HepG2 (cell line): ENCODE results near the gene PLA2G12A. TPM values are rescaled to one million over a fixed set of nuclear protein-coding genes. Genes with fewer than 3 reads are reported as not detected.
A peak's percentile ranks its signal among the peaks of the same experiment; 100 is the strongest.

ENCODE experiments used
- ATAC-seq: fragments of 200-7000 bp; cut with Tn5 transposase; 3 replicates; pipeline ENCODE4 v1.9.1; 2020; ENCODE audit warnings: mild to moderate bottlenecking, moderate library complexity
- Bru-seq: library from RNA; stranded (reverse); fragments of 400-500 nt; gene quantifications from one replicate; lab custom pipeline; 2021; lab: Mats Ljungman, UMichigan
- BruChase-seq, 2 experiments: library from RNA; stranded (reverse); fragments of 400-500 nt; gene quantifications; one replicate each; lab custom pipeline; 2021; lab: Mats Ljungman, UMichigan
- BruUV-seq: library from RNA; stranded (reverse); fragments of 400-500 nt; replicated peaks from 2 replicates; lab custom pipeline; 2021; lab: Mats Ljungman, UMichigan
- CTCF ChIA-PET: fragments of 300-600 bp; formaldehyde crosslinking; extraction: SDS; loops from one replicate; lab custom pipeline; 2021; ENCODE audit warnings: low total read pairs, inconsistent platforms, low intra/inter-chr PET ratio; lab: Yijun Ruan, JAX
- POLR2A ChIA-PET: fragments of 350-600 bp; sonication (Branson Sonifier 250); formaldehyde crosslinking; loops from one replicate; lab custom pipeline; 2020; ENCODE audit warnings: antibody characterized with exemption, inconsistent platforms; lab: Yijun Ruan, JAX
- DNase-seq: peaks from one replicate; pipeline ENCODE4 v3.0.0-alpha.2; 2015; ENCODE audit warnings: low spot score
- FAIRE-seq: peaks from 3 replicates; lab custom pipeline; 2011; peaks lifted over from hg19 to GRCh38; lab: Jason Lieb, UNC
- H2AFZ ChIP-seq: one replicate; pipeline ENCODE4 v1.6.1; 2011; ENCODE audit warnings: low read length, inconsistent platforms
- H3K27ac ChIP-seq: fragments of 300-600 bp; 3 replicates; pipeline ENCODE4 v1.8.0; 2011; ENCODE audit warnings: mixed run types, mild to moderate bottlenecking, mixed read lengths, low read length, inconsistent platforms; ENCODE audit not compliant: insufficient read depth; ENCODE audit errors: extremely low read length
- H3K27me3 ChIP-seq, 2 experiments: fragments of 200-600 bp in 1 of 2; 2 replicates in 1 of 2; 3 replicates in 1 of 2; pipeline versions ENCODE4 v1.6.0 to v1.8.0; 2011; ENCODE audit warnings: low read length in 2 of 2, mild to moderate bottlenecking in 2 of 2, moderate library complexity in 2 of 2, inconsistent platforms in 1 of 2; ENCODE audit not compliant: insufficient read depth in 2 of 2, control insufficient read depth in 1 of 2
- H3K36me3 ChIP-seq, 2 experiments: fragments of 200-600 bp in 1 of 2; replicated peaks in 1 of 2; 2 replicates in 1 of 2; 3 replicates in 1 of 2; pipeline versions ENCODE4 v1.5.1 to v1.8.0; 2011; ENCODE audit warnings: low read length in 2 of 2, inconsistent platforms in 1 of 2; ENCODE audit not compliant: insufficient read depth in 2 of 2, control insufficient read depth in 1 of 2
- H3K4me1 ChIP-seq: 2 replicates; pipeline ENCODE4 v1.5.1; 2012; ENCODE audit warnings: low read length, inconsistent platforms; ENCODE audit not compliant: insufficient read depth
- H3K4me2 ChIP-seq: 2 replicates; pipeline ENCODE4 v1.6.0; 2011; ENCODE audit warnings: low read depth, low read length, inconsistent platforms
- H3K4me3 ChIP-seq, 3 experiments: fragments of 200-600 bp in 1 of 3; sonication (generic), shearing (Covaris generic) in 1 of 3; replicated peaks in 1 of 3; 2 replicates each; pipeline ENCODE4 v1.5.1; 2011 to 2016; ENCODE audit warnings: low read length in 3 of 3, inconsistent platforms in 2 of 3, low read depth in 2 of 3, mild to moderate bottlenecking in 2 of 3, control low read depth in 1 of 3, mixed read lengths in 1 of 3; ENCODE audit not compliant: insufficient read depth in 1 of 3
- H3K79me2 ChIP-seq: one replicate; pipeline ENCODE4 v1.6.1; 2011; ENCODE audit warnings: low read length, inconsistent platforms; ENCODE audit not compliant: insufficient read depth
- H3K9ac ChIP-seq: 2 replicates; pipeline ENCODE4 v1.6.0; 2011; ENCODE audit warnings: mild to moderate bottlenecking, low read depth, low read length, inconsistent platforms; ENCODE audit not compliant: insufficient read depth
- H3K9me3 ChIP-seq: 2 replicates; pipeline ENCODE4 v1.5.1; 2012; ENCODE audit warnings: mild to moderate bottlenecking, low read length
- H4K20me1 ChIP-seq: 2 replicates; pipeline ENCODE4 v1.6.0; 2011; ENCODE audit warnings: inconsistent platforms, mild to moderate bottlenecking, low read length, moderate library complexity; ENCODE audit not compliant: insufficient read depth
- BRD4 ChIP-seq: sonication (generic); formaldehyde crosslinking; IDR thresholded peaks from 2 replicates; pipeline ENCODE4 v1.4.0; 2020; ENCODE audit warnings: missing genetic modification reagents
- CCAR2 ChIP-seq: fragments of 200-400 bp; formaldehyde crosslinking; optimal IDR thresholded peaks from 2 replicates; pipeline ENCODE3; 2018; ENCODE audit warnings: low read depth, mild to moderate bottlenecking, low read length, moderate library complexity
- GATAD1 ChIP-seq: IDR thresholded peaks from 2 replicates; pipeline ENCODE4 v1.6.1; 2016; ENCODE audit warnings: missing genetic modification reagents, missing compliant biosample characterization
- NONO ChIP-seq, 2 experiments: fragments of 450-650 bp in 1 of 2; sonication (generic) in 1 of 2; formaldehyde crosslinking in 1 of 2; IDR thresholded peaks in 1 of 2; conservative IDR thresholded peaks in 1 of 2; 2 replicates each; pipeline versions ENCODE4 v1.6.1 to v1.8.0; 2017 to 2022; ENCODE audit warnings: mild to moderate bottlenecking in 1 of 2, missing genetic modification reagents in 1 of 2, moderate library complexity in 1 of 2
- POGZ ChIP-seq: sonication (generic); formaldehyde crosslinking; IDR thresholded peaks from 2 replicates; pipeline ENCODE4 v1.4.0; 2020; ENCODE audit warnings: mild to moderate bottlenecking, missing genetic modification reagents
- RFXANK ChIP-seq: IDR thresholded peaks from 2 replicates; pipeline ENCODE4 v1.6.1; 2016
- SRY ChIP-seq: sonication (generic); formaldehyde crosslinking; IDR thresholded peaks from 2 replicates; pipeline ENCODE4 v1.8.0; 2022; ENCODE audit warnings: mild to moderate bottlenecking, missing genetic modification reagents
- THYN1 ChIP-seq: sonication (generic); formaldehyde crosslinking; IDR thresholded peaks from 2 replicates; pipeline ENCODE4 v1.8.1; 2023; ENCODE audit warnings: low read depth, mild to moderate bottlenecking, moderate library complexity, missing genetic modification reagents, borderline replicate concordance
- ZNF788 ChIP-seq: sonication (generic); formaldehyde crosslinking; IDR thresholded peaks from 2 replicates; pipeline ENCODE4 v1.5.0; 2020; ENCODE audit warnings: mild to moderate bottlenecking, missing genetic modification reagents, borderline replicate concordance
- ZSCAN31 ChIP-seq: sonication (generic); formaldehyde crosslinking; IDR thresholded peaks from 2 replicates; pipeline ENCODE4 v1.5.0; 2020; ENCODE audit warnings: low read depth, mild to moderate bottlenecking, missing genetic modification reagents
- WGBS: methylation state at CpG from one replicate; pipeline ENCODE4 v1.1.6; 2017; ENCODE audit warnings: low lambda C conversion rate; 5-methylcytosine and 5-hydroxymethylcytosine counted together
- in situ Hi-C: cut with HindIII; loops from 2 replicates; pipeline ENCODE4 v1.10.0; 2017; ENCODE audit warnings: low pct_unique_long_range_greater_than_20kb; ENCODE audit not compliant: extremely low pct_ligation_motif_present
- intact Hi-C: fragments of 100-400 bp; cut with micrococcal nuclease; formaldehyde crosslinking; loops from one replicate; pipeline ENCODE4 v1.10.0; 2022; ENCODE audit not compliant: unreplicated experiment
- long read RNA-seq, 2 experiments: library from RNA in 1 of 2; library from polyadenylated mRNA in 1 of 2; stranded (forward) in 1 of 2; unstranded in 1 of 2; transcript quantifications; one replicate each; pipeline ENCODE4 v2.0.0, GENCODE V29; 2019 to 2022
- polyA minus RNA-seq, 3 experiments: library from RNA; depleted of rRNA, polyadenylated mRNA; stranded (reverse); fragments of >200 nt; gene quantifications; 2 replicates each; pipeline ENCODE4 v1.2.3, GENCODE V29; 2011; ENCODE audit warnings: low replicate concordance in 1 of 3
- polyA plus RNA-seq, 8 experiments: library from polyadenylated mRNA; depleted of rRNA in 3 of 8; stranded (reverse) in 7 of 8; unstranded in 1 of 8; fragments of >200 nt; fragmentation: Illumina TruSeq in 4 of 8; extraction: Trizol in 4 of 8; gene quantifications; 2 replicates each; pipeline versions ENCODE4 v1.2.1 to v1.2.3, GENCODE V29; 2011 to 2016; ENCODE audit warnings: low read depth in 4 of 8, missing spikeins in 1 of 8, mixed read lengths in 1 of 8; ENCODE audit not compliant: insufficient read depth in 1 of 8
- total RNA-seq, 5 experiments: library from RNA; depleted of rRNA; stranded (reverse); fragments of >200 nt; fragmentation: Illumina TruSeq; extraction: Trizol; gene quantifications; 2 replicates each; pipeline ENCODE4 v1.2.3, GENCODE V29; 2016; ENCODE audit warnings: low read depth in 1 of 5
- TF ChIP-seq, protein P1 (sequence below): IDR thresholded peaks from 2 replicates; pipeline ENCODE4 v1.6.1; 2016; ENCODE audit warnings: missing compliant biosample characterization, missing genetic modification reagents, borderline replicate concordance
- TF ChIP-seq, protein P2 (sequence below): sonication (generic); formaldehyde crosslinking; IDR thresholded peaks from 2 replicates; pipeline ENCODE4 v1.9.0; 2021; ENCODE audit warnings: missing genetic modification reagents, borderline replicate concordance

PLA2G12A gene
- total RNA-seq (2016; rRNA removed; fragmentation: Illumina TruSeq; extraction: Trizol) (38.7 and 61.2 TPM in 2 replicates), polyA plus RNA-seq (2011; rRNA removed) (54.9 and 64.0 TPM in 2 replicates), polyA minus RNA-seq (2011; rRNA and poly(A)+ RNA removed; ENCODE audit: low replicate concordance) (58.3 and 120 TPM in 2 replicates), Bru-seq, nascent RNA (percentile 74 among the genes with signal in this experiment), BruChase-seq, experiment 1, labeled RNA remaining after a 6-hour chase (percentile 87 among the genes with signal in this experiment), BruChase-seq, experiment 2, labeled RNA remaining after a 2-hour chase (percentile 82 among the genes with signal in this experiment)
- total RNA-seq (2016; cell fraction: cytosol; rRNA removed; fragmentation: Illumina TruSeq; extraction: Trizol; ENCODE audit: low read depth): 80.9 and 88.4 TPM in 2 replicates
- total RNA-seq (2016; cell fraction: insoluble cytoplasmic fraction; rRNA removed; fragmentation: Illumina TruSeq; extraction: Trizol): 38.8 and 49.0 TPM in 2 replicates
- total RNA-seq (2016; cell fraction: membrane; rRNA removed; fragmentation: Illumina TruSeq; extraction: Trizol): 93.3 and 109 TPM in 2 replicates
- 45.0 and 51.2 TPM in 2 replicates for total RNA-seq (2016; cell fraction: nucleus; rRNA removed; fragmentation: Illumina TruSeq; extraction: Trizol)
- 12.2 and 21.4 TPM in 2 replicates for polyA plus RNA-seq (2011; cell fraction: cytosol; rRNA removed)
- 15.8 and 25.0 TPM in 2 replicates for polyA plus RNA-seq (2011; cell fraction: nucleus; rRNA removed)
- 9.0 and 34.2 TPM in 2 replicates for polyA plus RNA-seq (2012)
- polyA plus RNA-seq (2016; cell fraction: cytosol; fragmentation: Illumina TruSeq; extraction: Trizol; ENCODE audit: low read depth): 110 and 124 TPM in 2 replicates
- polyA plus RNA-seq (2016; cell fraction: insoluble cytoplasmic fraction; fragmentation: Illumina TruSeq; extraction: Trizol; ENCODE audit: low read depth): 45.8 and 54.7 TPM in 2 replicates
- 99.5 and 101 TPM in 2 replicates for polyA plus RNA-seq (2016; cell fraction: membrane; fragmentation: Illumina TruSeq; extraction: Trizol; ENCODE audit: low read depth)
- polyA plus RNA-seq (2016; cell fraction: nucleus; fragmentation: Illumina TruSeq; extraction: Trizol; ENCODE audit: insufficient read depth, low read depth): 54.3 and 81.9 TPM in 2 replicates
- 6.7 and 15.7 TPM in 2 replicates for polyA minus RNA-seq (2011; cell fraction: cytosol; rRNA and poly(A)+ RNA removed)
- 69.3 and 164 TPM in 2 replicates for polyA minus RNA-seq (2011; cell fraction: nucleus; rRNA and poly(A)+ RNA removed)
- long read RNA-seq, experiment 1, full-length matches to known transcripts: 25 of 55 reads
- long read RNA-seq, experiment 1, partial matches to known transcripts: 0 of 55 reads
- long read RNA-seq, experiment 1, other reads (novel, unspliced or antisense): 30 of 55 reads
- long read RNA-seq, experiment 2, full-length matches to known transcripts: 9 of 34 reads
- long read RNA-seq, experiment 2, partial matches to known transcripts: 2 of 34 reads
- long read RNA-seq, experiment 2, other reads (novel, unspliced or antisense): 23 of 34 reads

DNA sequence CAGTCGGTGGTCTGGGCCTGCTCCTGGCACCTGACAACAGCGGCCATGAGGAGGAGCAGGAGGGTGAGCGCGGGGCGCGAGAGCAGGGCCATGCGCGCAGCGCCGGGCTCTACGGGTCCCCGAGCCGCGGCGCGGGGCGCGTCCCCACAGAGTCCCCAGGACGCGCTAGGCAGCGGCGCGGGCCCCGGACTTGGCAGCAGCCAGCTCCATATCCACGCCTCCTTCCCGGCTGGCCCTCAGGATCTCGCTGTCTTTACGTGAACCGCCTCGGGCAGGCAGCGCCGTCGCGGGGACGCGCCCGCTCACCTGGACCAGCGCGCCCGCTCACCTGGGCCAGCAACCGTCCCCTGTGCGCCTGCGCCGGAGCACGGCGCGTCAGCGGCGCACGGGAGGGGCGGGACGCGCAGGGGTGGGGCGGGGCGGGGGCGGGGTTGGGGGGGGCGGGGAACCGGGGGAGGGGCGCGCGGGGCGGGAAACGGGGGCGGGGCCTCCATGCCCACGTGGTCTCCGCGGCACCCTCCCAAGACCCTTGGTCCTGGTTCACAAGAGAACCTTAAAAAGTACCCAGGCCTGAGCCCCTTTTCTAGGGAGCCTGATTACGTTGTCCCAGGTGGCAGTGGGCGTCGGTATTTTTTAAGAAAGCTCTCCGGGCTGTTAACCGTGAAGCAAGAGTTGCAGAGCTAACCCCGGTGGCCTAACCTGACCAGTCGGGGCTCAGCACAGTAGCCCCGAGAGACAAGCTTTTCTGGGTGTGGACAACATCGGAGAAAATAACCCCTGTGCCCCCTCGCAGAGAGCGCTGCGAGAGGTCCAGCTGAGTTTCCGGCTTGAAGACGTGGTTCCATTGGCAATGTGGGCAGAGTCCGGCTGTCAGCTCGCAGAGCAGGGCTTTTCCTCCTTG, at the start of gene PLA2G12A:
PLA2G12A (minus strand) TSS at position 353 of the 901 bp plus-strand sequence; CDS start at position 92, 261 bp downstream.
- H3K36me3 ChIP-seq: no peaks in the 10 kb centered on the region; a peak in 1 of 5 replicates
- ATAC-seq: peak; percentile 96
- intact Hi-C loops (loop anchor here (2.0 to 10.0 kb wide), 4 partner anchors 75 to 295 kb away; partner anchors contain the start of genes GAR1, MCUB and SEC24B), in situ Hi-C loops (no loop called here)
- DNase-seq: peak; percentile 68
- POLR2A ChIA-PET: interaction anchor here (1.0 to 1.5 kb wide), 2 partner anchors 72 to 85 kb away, joined by 3 to 6 read pairs; partner anchors contain the start of genes CFI and GAR1
- peak within 1 kb of the TSS; percentile 79 to 91 (median 88) for H3K4me3 ChIP-seq
- peaks cover 29% of the 10 kb centered on the region for H3K79me2 ChIP-seq
- H3K4me2 ChIP-seq: peak within 1 kb of the TSS; percentile 92
- peak within 1 kb of the TSS; percentile 8 for H2AFZ ChIP-seq
- peak within 1 kb of the TSS; percentile 81 for H3K27ac ChIP-seq
- BruUV-seq: no TSS peak
- H3K9me3 ChIP-seq: no peaks in the 10 kb centered on the region
- 47% methylated on average over 32 of the region's 83 CpGs for WGBS
- no peak for FAIRE-seq
- CTCF ChIA-PET: no interaction called here
- peak within 1 kb of the TSS; percentile 75 for H3K9ac ChIP-seq
- no peaks in the 10 kb centered on the region for H4K20me1 ChIP-seq
- no peaks in the 10 kb centered on the region; a peak in 2 of 5 replicates for H3K27me3 ChIP-seq
- peaks cover 25% of the 10 kb centered on the region for H3K4me1 ChIP-seq
- no peak for TF ChIP-seq ZSCAN31
- TF ChIP-seq GATAD1: no peak
- TF ChIP-seq, protein P1, sequence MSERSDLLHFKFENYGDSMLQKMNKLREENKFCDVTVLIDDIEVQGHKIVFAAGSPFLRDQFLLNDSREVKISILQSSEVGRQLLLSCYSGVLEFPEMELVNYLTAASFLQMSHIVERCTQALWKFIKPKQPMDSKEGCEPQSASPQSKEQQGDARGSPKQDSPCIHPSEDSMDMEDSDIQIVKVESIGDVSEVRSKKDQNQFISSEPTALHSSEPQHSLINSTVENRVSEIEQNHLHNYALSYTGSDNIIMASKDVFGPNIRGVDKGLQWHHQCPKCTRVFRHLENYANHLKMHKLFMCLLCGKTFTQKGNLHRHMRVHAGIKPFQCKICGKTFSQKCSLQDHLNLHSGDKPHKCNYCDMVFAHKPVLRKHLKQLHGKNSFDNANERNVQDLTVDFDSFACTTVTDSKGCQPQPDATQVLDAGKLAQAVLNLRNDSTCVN (CRISPR knock-in tag): no peak
- TF ChIP-seq BRD4 (CRISPR knock-in tag): 0 out of 2 replicates have a peak, but pooled peaks have one; percentile 33
- no peak for TF ChIP-seq CCAR2
- no peak for TF ChIP-seq NONO (IDR thresholded peaks at IDR 0.05)
- peak; percentile 86 for TF ChIP-seq NONO (CRISPR knock-in tag; conservative IDR thresholded peaks at IDR 0.05)
- peak; percentile 49; the same call in 1 of the 2 replicates for TF ChIP-seq POGZ (CRISPR knock-in tag)
- TF ChIP-seq SRY (CRISPR knock-in tag): peak; percentile 69; the same call in 1 of the 2 replicates
- peak; percentile 74; the same call in 1 of the 2 replicates for TF ChIP-seq ZNF788 (CRISPR knock-in tag)
- no peak for TF ChIP-seq RFXANK (CRISPR knock-in tag)
- TF ChIP-seq THYN1 (CRISPR knock-in tag): no peak
- TF ChIP-seq, protein P2, sequence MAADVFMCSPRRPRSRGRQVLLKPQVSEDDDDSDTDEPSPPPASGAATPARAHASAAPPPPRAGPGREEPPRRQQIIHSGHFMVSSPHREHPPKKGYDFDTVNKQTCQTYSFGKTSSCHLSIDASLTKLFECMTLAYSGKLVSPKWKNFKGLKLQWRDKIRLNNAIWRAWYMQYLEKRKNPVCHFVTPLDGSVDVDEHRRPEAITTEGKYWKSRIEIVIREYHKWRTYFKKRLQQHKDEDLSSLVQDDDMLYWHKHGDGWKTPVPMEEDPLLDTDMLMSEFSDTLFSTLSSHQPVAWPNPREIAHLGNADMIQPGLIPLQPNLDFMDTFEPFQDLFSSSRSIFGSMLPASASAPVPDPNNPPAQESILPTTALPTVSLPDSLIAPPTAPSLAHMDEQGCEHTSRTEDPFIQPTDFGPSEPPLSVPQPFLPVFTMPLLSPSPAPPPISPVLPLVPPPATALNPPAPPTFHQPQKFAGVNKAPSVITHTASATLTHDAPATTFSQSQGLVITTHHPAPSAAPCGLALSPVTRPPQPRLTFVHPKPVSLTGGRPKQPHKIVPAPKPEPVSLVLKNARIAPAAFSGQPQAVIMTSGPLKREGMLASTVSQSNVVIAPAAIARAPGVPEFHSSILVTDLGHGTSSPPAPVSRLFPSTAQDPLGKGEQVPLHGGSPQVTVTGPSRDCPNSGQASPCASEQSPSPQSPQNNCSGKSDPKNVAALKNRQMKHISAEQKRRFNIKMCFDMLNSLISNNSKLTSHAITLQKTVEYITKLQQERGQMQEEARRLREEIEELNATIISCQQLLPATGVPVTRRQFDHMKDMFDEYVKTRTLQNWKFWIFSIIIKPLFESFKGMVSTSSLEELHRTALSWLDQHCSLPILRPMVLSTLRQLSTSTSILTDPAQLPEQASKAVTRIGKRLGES: no peak
